OCI-LY1 (cell line): Measurements from ENCODE around the gene CACNA2D1.

ENCODE experiments used
- EZH2 ChIP-seq: fragments of 200-600 bp; sonication (generic), shearing (Covaris generic); IDR thresholded peaks from 2 replicates; pipeline ENCODE4 v1.8.0; 2017; ENCODE audit warnings: borderline replicate concordance, mixed run types, mild to moderate bottlenecking, antibody characterized with exemption, low read length, moderate library complexity, mixed read lengths
- TF ChIP-seq, protein P1 (sequence below): fragments of 200-600 bp; sonication (generic), shearing (Covaris generic); IDR thresholded peaks from 2 replicates; pipeline ENCODE4 v1.5.1; 2017; ENCODE audit warnings: mild to moderate bottlenecking, antibody characterized with exemption, low read length, moderate library complexity, mixed read lengths

GRCh38 chr7:81929386-81929785 is 514.2 kb downstream of the CACNA2D1 start:
- no peak for TF ChIP-seq EZH2
- TF ChIP-seq, protein P1, sequence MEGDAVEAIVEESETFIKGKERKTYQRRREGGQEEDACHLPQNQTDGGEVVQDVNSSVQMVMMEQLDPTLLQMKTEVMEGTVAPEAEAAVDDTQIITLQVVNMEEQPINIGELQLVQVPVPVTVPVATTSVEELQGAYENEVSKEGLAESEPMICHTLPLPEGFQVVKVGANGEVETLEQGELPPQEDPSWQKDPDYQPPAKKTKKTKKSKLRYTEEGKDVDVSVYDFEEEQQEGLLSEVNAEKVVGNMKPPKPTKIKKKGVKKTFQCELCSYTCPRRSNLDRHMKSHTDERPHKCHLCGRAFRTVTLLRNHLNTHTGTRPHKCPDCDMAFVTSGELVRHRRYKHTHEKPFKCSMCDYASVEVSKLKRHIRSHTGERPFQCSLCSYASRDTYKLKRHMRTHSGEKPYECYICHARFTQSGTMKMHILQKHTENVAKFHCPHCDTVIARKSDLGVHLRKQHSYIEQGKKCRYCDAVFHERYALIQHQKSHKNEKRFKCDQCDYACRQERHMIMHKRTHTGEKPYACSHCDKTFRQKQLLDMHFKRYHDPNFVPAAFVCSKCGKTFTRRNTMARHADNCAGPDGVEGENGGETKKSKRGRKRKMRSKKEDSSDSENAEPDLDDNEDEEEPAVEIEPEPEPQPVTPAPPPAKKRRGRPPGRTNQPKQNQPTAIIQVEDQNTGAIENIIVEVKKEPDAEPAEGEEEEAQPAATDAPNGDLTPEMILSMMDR = no peak
